HK-2 (cell line): ENCODE data around the gene USP21.
A peak's percentile ranks its signal among the peaks of the same experiment; 100 is the strongest.

Experiments used
- DNase-seq: peaks from one replicate; pipeline ENCODE4 v3.0.0-alpha.2; 2018; ENCODE audit not compliant: unreplicated experiment

The USP21 gene

GRCh38 chr1:161192476-161193465 is 33.5 kb downstream of the USP21 start:
- peak; percentile 57 for DNase-seq

- DNase-seq = no peak
These were observed 34.4 kb downstream of the USP21 start for GRCh38 chr1:161193561-161194235.

DNA sequence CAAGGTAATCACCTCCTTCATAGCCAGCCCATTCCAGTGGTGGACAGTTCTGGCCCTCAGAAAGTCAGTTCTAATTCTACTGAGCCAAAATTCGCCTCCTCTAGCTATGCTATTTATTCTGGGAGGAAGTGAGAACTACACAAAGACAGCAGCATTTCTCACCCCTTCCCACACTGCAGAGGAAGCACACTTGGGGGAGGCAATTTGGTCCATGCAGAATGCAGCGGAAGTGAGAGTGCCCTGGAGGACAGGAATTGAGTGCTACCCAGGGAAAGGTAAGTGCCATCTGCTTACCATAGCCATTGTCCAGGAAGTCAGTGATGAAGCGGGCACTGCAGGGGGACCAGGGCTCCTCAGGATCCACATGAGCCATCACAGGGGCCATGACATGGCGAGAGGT is 35.9 kb downstream of the USP21 start:
- DNase-seq = no peak

GRCh38 chr1:161196111-161196510 is 36.8 kb downstream of the USP21 start:
- no peak for DNase-seq

DNA sequence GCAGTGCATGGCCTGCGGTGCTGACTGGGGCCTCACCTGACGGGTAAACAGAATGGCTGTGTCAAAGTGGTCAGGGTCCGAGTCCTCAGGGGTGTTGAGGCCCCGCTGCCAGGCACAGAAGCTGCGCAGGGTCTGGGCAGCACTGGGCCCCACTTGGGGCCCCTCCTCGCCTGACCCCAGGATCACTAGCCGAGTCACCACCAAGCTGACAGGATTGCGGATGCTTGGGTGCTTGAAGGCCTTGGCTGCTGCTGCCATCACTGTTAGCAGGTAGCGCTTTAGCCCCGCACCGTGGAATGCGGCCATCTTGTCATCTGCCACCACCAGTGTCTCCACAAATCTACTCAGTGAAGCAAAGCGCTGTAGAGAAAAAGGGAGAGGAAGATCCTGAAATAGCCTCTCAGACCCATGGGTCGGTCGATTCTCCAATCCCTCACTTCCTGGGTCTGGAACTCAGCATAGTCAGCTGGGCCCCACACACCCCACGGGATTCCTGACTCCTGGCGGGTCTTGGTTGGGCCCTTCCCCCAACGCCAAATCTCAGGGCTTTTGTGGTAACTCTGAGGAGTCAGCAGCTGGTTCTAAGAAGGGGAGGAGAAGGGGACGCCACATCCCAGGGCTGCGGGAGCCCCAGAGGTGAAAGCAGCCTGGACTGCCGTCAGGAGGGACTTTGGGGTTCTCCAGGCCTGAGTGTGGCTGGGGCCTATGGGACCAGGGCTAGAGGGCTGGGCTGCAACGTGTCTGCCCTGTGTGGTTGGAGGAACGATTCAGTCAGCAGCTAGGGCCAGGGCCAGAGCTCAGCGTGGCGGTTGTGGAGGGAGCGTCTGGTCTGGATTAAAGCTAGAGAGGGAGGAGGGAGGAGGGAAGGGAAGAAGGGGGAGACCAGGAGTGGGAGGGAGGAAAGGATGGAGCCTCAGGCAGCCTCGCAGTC is 37.5 kb downstream of the USP21 start:
- DNase-seq = no peak

- DNase-seq = no peak
These were observed 38.4 kb downstream of the USP21 start for GRCh38 chr1:161197560-161198193.

- DNase-seq = no peak
These were observed 39.0 kb downstream of the USP21 start for GRCh38 chr1:161198194-161198896.

GRCh38 chr1:161198897-161199431 is 39.7 kb downstream of the USP21 start, which contains the start of gene ADAMTS4:
TSS of gene ADAMTS4 (minus strand) at chr1:161199054. CDS start at chr1:161198627, 427 bp downstream.
- DNase-seq = no peak

GRCh38 chr1:161199506-161200139 is 40.3 kb downstream of the USP21 start:
- DNase-seq = no peak

DNA sequence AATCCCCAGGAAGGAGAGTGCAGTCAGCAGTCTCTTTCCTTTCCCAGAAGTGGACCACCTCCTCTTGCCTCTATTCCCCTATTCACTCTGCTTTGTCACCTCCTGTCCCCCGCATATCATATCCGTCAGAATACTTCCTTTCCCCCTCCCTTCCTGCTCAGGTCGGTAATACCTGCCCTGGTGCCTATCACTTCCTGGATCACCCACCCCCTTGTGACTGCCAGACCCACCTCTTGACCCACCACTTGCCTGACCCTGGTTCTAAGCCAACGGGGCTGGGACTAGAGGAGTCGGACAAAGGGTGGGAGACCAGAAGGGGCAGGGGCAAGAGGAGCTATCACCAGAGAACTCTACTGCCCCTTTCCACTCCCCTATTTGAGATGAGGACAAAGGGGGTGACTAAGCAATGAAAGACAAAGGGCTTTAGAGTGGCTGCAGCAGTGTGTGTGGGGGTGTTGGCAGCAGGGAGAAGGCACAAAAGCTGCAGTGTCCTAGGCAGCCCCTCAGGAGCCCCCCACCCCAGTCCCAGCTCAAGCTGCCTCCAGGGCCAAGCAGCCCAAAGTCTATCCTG is 41.2 kb downstream of the USP21 start:
- DNase-seq = no peak

DNA sequence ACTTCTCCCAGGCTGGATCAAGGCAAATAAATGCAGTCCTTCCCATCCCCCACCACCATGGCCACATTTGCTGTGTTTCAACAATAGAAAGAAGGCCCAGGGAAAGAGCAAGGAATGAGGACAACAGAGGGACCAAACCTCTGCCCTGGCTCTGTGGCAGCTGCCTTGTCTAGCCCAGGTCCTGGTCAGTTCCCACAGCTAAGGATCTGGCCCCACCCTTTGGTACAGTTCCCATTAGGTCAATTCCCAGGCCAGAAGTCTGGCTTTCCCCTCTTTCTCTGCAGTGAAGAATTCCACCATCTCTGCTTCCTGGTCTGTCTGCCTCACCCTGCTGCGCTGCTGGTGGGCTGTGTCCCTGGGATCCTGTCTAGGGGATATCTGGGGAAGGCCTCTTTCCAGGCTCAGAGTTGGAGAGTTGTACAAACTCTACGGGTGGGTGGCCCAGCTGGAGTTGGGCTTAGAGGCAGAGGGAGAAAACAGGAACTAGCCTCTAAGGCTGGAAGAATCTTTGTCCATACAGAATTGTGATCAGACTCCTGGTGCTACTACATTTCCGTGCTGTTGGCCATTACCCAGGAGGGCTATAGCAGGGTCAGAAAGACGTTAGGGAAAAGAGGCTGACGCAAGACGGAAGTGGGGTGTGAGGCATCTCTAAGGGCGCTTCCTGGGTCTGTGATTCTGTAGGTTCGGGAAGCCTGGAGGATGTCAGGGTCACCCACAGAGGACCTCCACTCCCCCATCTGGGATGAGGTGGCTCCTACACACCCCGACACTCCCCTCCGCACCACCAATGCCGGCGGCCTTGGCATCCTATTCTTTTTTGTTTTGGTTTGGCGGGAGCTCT is 41.9 kb downstream of the USP21 start:
- no peak for DNase-seq

- DNase-seq = peak; percentile 96
These were observed 42.8 kb downstream of the USP21 start, which contains the start of gene NDUFS2 for GRCh38 chr1:161201836-161202712. TSS of gene NDUFS2 (plus strand) at chr1:161202367. CDS start at chr1:161202386, 19 bp downstream.

GRCh38 chr1:161206411-161207140 is 47.3 kb downstream of the USP21 start:
- DNase-seq = no peak

- no peak for DNase-seq
These were observed 47.9 kb downstream of the USP21 start for GRCh38 chr1:161207173-161207572.

GRCh38 chr1:161209790-161210409 is 50.6 kb downstream of the USP21 start:
- peak; percentile 76 for DNase-seq

- DNase-seq = no peak
These were observed 55.1 kb downstream of the USP21 start for GRCh38 chr1:161214369-161214768.
